ENCODE data around the gene VRK1.
"Not testable (repeated sequence)": the region's sequence is repeated elsewhere in the genome, so short reads cannot be mapped to it uniquely, and the experiment has no call there.

VRK1 gene

GRCh38 chr14:96829791-96830190, 32.6 kb downstream of the VRK1 start:
- DNase-seq: no peak

DNA sequence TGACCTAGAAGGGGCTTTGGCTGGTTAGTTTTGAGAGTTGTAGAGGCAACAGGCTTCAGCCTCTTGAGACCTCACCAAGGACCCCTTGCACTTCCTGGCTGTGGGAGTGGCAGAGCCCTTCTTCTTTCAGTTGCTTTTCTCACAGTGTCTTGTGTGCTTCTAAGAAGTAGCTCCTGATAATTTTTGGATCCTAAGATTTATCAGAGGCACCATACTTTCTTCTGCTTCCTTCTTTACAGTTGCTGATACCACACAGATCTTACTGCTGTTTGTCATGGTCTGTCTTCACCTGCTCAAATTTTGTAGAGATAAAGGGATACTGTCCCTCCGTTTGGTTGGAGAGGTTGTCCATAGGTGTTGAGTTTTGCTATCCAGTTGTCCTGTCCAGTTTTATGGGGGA, 33.8 kb downstream of the VRK1 start:
- DNase-seq: no peak

GRCh38 chr14:96832351-96832750, 35.2 kb downstream of the VRK1 start:
- no peak for DNase-seq

DNA sequence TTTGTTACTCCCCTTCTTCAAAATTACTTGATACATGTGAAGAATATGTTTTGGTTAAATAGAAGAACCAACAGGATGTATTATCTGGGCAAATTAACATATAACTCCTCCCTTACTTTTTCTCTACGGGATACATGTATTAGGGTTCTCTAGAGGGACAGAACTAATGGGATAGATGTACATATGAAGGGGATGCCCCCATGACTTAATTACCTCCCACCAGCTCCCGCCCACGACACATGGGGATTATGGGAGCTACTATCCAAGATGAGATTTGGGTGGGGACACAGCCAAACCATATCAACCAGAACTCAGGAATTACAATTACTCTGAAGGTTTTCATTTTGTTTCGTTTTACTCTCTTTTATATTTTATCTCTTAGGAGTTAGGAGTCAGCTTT, 41.3 kb downstream of the VRK1 start:
- no peak for DNase-seq

GRCh38 chr14:96839251-96839650, 42.1 kb downstream of the VRK1 start:
- no peak for DNase-seq

DNA sequence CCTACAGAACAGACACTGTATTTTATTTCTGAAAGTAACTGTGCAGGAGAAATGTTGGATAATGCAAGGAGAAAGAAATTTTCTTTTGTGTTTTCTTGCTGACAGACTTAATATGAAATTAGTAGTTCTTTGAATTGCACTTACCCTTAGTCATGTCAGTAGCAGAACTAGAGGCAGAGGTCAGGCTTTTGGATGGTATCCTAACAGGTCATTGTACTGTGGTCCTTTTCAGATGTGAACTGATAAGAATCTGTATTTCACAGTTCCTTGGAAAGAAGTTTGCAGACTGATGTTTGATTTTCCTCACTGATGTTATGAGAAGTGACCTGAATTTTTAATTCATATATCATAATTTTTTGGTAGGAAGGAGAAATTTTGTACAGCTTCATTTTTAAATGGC, 46.0 kb downstream of the VRK1 start:
- DNase-seq: no peak

DNA sequence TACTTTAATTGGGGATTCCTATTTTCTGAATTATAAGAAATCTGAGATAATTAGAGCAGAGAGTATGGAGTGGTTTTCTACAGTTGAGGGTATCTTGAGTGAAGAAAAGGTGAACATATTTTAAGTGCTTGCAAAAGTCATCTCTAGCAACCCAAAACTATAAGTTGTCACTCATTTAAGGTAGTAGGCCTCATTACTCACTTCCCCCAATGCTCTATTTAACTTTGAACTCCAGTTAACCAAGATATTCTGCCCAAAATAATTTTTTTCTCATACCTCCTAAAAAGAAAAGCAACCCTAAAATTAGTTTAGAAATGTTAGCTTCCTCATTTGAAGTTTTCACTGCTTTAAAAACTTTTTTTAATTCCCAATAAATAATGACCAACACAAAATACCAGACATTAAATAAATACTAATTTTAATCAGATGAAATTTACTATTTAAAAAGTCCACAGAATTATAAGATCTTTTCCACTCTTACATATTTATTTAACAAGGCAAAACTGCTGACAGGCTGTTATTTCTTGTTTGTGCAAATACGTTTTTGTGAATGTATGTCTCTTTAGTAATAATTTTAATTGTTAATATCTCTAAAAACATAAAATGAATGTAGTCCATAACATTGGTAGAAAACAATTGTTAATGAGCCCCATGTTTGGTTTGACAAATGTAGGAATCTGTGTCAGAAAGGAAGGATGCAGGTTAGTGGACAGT, 47.8 kb downstream of the VRK1 start:
- DNase-seq: no peak

- no peak for DNase-seq
Observed at GRCh38 chr14:96847451-96847850, 50.3 kb downstream of the VRK1 start.

DNA sequence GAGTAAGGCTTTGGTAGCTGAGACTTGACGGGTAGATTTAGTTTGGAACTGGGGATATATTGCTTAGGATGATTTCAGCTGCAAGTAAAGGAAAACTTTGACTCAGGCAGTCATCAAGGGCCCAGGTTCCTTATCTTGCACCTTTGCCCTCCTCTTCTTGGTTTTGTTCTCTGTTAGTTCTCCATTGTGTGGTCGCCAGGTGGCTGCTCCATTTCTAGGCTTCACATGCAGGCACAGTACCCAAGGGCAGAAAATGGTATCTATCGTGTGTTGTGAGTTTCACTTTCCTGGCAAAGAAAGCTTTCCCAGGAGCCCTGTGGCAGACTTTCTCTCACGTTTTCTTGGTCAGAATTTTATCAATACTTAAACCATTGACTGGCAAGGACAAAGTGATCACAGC, 50.8 kb downstream of the VRK1 start:
- no peak for DNase-seq

DNA sequence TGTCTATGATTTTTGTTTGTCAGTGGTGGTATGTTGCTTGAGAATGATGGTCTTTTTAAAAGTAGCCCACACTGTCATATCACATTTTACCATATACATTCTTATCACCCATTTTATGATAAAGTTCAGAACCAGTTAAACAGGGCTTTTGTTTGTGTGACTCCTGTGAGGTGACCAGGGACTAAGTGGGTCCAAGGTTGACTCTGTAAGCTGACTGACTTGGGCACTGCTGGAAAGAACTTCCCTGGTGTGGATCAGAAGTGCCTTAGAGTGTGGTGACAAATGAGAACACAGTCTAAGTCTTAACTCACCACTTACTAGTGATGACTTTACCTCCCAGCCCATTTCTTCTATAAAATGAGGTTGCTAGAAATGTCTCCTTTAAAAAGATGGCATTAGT, 52.6 kb downstream of the VRK1 start:
- no peak for DNase-seq

- DNase-seq: no peak
Observed at GRCh38 chr14:96851694-96852381, 54.7 kb downstream of the VRK1 start.

DNA sequence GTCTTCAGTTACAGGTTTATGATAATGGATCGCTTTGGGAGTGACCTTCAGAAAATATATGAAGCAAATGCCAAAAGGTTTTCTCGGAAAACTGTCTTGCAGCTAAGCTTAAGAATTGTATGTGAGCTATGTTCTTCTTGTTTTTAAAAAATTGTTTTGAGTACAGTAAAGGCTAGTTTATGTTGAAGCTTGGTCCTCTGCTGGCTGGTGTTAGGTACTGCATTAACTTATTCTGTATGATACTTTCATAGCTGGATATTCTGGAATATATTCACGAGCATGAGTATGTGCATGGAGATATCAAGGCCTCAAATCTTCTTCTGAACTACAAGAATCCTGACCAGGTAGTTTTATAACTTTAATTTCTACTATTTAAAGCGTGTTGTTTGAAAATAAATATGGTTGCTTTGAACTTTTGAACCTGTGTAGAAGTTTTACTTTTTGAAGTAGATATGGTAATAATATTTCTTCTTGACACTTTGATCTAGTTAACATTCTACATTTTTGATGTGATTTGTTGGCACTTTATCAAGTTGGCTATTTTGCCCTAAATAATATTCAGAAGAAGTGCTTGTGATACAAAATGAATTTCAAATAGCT, 55.7 kb downstream of the VRK1 start:
- peak; percentile 68 to 85 for DNase-seq

DNA sequence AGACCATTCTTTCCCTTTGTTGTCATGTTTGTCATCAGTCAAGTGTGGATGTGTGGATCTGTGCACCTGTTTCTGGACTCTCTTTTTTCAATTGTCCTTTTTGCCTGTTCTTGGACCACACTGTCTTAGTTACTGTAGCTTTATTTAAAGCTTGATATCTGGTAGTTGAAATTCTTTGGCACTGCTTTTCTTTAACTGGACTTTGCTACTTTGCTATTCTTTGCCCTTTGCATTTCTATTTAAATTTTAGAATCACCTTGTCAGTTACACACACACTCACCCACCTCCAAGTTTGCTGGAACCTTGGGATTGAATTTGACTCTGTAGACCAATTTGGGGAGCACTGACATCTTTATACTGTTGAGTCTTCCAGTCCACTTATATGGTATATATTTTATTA, 61.5 kb downstream of the VRK1 start:
- DNase-seq: no peak

GRCh38 chr14:96861568-96862310, 64.6 kb downstream of the VRK1 start:
- DNase-seq: no peak

DNA sequence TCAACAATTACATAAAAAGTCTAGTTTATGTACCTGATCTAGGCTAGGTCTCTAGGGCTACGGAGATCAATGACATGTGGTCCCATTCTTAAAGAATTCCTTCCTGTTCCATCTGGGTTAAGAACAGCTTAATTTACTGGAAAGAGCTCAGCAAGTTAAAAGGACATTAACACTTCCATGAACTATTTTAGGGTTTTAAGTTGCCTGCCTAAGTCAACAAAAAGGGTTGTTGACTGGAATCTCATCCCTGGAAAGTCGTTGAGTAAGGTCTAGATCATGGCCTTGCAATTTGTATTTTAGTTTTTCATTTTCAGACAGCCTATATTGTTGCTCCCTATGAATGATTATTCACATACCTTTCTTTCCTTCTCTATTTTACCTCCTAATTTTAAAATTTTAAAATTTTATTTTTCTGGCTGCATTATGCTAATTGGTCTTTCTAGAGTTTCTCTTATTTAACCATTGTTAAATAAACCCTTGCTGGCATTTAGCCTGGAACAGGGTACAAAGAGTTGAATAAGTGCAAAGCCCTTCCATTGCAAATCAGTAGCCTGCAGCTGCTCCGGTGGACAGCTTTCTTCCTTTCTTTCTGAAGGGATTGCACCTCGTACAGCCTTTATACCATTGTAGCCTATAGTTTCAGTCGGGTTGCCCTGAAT, 66.3 kb downstream of the VRK1 start:
- no peak for DNase-seq

- no peak for DNase-seq
Observed at GRCh38 chr14:96863986-96864330, 66.8 kb downstream of the VRK1 start.

- DNase-seq: no peak
Observed at GRCh38 chr14:96867634-96868033, 70.5 kb downstream of the VRK1 start.

GRCh38 chr14:96874127-96874526, 76.9 kb downstream of the VRK1 start:
- no peak for DNase-seq

DNA sequence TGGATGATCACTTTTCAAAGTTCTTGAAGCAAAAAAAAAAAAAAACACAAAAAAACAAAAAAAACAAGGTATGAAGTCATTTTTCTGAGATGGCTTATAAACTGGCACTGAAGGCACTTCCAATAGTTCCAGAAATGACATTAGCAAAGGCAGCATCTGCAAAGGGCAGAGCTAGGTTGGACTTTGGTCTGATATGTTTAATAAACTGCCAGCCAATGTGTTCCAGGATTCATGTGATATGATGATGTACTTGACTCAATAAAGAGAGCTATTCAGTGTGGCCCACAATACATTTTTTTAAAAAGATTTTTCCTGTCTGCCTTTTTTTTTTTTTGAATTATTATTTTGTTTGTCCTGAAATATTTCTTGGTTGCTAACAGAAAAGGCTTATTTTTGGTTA, 79.6 kb downstream of the VRK1 start:
- no peak for DNase-seq

DNA sequence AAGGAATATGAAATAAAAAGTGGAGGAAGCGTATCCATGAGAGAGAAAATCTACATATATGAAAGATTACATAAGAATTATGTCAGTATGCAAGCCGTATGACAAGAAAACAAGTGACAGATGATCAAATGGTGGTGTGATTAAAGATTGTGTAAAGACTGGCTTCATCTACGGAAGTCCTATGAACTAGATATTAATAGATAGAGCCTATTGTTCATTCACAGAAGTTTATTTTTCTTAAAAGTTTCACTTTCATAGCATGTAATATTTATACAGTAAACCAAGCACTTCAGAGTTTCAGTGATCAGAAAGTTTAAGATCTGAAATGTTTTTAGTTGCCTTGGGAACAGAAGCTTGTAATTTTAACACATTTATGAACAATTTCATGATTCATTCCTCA, 84.5 kb downstream of the VRK1 start:
- no peak for DNase-seq

- DNase-seq: not testable (repeated sequence)
Observed at GRCh38 chr14:96883974-96884373, 86.8 kb downstream of the VRK1 start.

GRCh38 chr14:96888158-96888557, 91.0 kb downstream of the VRK1 start:
- no peak for DNase-seq

GRCh38 chr14:96888593-96888992, 91.4 kb downstream of the VRK1 start:
- DNase-seq: no peak

All from Kasumi-1 (cell line).